HG02759 (cell line): ENCODE measurements around the gene UNC5C.
"Not testable (repeated sequence)": the region's sequence is repeated elsewhere in the genome, so short reads cannot be mapped to it uniquely, and the experiment has no call there.

Experiments used
- ATAC-seq: cut with Tn5 transposase; IDR thresholded peaks from one replicate; pipeline ENCODE4 v1.9.1; 2021; ENCODE audit warnings: mild to moderate bottlenecking, moderate library complexity; ENCODE audit not compliant: unreplicated experiment

UNC5C gene

DNA sequence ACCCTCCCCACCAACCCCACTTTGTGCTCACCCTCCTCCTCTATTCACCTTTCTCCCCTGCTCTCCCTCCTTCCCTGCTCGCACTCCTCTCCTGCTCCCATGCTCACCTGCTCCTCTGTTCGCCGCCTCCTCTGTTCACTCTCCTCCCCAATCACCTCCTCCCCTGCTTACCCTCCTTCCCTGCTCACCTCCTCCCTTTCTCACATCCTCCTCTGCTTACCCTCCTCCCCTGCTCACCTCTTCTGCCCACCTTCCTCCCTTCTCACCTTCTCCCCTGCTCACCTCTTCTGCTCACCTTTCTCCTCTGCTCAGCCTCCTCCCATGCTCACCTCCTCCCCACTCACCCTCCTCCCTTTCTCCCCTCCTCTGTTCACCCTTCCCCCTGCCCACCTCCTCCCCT lies 357.2 kb downstream of the UNC5C start:
- ATAC-seq, result no peak

- no peak for ATAC-seq
Measured at GRCh38 chr4:95190751-95191436, 357.9 kb downstream of the UNC5C start.

DNA sequence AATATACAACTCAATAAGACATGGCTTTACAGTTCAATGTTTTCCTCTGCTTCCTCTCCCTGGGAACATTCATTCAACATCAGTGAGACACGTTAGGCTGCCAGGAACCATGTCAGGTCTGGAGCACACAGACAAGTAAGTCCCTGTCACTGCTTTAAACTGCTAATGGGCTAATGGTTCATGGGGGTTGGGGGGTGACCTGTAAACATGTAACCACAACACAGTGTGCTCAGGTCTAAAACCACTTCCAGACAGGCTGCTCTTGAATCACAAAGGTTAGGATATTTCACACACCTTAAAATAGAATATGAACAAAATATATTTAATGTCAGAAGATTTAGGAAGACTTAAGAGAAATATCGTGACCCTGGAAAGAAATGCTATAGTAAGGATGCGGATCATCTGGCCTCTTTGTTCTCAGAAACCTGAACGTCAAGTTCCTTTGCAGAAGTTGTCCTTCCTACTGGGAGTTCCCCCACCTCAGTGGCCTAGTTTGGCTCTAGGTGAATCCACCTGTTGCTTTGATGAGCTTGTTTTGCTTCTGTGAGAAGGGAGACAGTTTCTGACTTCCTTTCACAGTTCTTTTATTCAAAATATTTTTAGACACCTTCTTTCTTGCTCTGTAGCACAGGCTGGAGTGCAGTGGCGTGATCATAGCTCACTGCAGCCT lies 359.9 kb downstream of the UNC5C start:
- ATAC-seq, result no peak

- no peak for ATAC-seq
Measured at GRCh38 chr4:95186666-95187065, 362.1 kb downstream of the UNC5C start.

- ATAC-seq, result no peak
Measured at GRCh38 chr4:95183656-95184408, 364.9 kb downstream of the UNC5C start.

GRCh38 chr4:95181996-95182306 lies 366.8 kb downstream of the UNC5C start:
- no peak for ATAC-seq

DNA sequence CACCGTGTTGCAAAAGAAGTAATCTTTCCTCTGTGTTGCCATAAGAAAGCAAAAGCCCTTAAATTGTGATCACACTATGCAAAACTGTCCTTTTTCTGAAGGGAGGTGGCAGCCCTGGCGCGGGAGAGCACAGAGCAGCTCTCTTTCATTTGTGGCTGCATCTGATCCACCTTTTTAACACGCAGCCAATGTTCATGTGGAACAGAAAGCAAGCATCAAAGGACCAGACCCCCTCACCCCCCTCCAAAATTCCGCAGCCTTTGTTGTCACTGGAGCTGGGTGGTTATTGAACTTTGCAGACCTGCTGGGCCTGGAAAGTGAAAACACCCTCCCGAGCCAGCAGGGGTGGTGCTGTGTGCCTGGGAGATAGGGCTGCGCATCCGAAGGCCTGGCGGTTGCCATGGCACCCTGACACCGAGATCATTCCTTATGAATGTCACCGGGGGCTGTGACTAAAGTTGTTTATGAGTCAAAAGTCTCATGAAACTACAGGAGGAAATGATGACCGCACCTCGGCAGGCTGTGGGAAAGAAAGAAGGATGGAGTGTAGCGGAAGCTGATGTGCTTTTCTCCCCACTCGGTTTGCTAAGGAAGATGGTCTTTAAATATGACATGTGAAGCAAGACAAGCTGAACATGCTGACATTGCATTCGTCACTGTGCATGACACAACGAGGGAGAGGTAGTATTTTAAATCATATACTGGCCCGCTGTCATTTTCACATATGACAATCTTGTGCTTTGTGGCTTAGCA lies 367.4 kb downstream of the UNC5C start:
- no peak for ATAC-seq

GRCh38 chr4:95180531-95181242 lies 368.1 kb downstream of the UNC5C start:
- ATAC-seq, result no peak

DNA sequence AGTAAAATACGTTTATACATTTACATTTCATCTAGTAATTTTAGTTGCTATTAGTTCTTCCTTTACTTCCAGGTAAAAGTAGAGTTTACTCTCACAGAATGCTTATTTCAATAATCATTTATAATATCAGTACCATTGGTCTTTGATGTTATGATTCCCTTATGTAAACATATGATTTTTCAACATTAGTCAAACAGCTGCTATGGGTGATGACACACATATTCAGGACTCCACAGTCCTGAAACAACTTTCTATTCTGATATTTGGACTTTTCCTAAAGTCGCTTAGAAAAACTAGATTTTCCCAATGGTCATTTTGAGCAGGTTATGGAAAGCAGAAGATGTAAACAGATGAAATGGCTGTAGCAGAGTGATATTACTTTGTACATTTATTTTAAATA lies 369.8 kb downstream of the UNC5C start:
- ATAC-seq, result no peak

GRCh38 chr4:95171377-95171776 lies 377.4 kb downstream of the UNC5C start:
- not testable (repeated sequence) for ATAC-seq

DNA sequence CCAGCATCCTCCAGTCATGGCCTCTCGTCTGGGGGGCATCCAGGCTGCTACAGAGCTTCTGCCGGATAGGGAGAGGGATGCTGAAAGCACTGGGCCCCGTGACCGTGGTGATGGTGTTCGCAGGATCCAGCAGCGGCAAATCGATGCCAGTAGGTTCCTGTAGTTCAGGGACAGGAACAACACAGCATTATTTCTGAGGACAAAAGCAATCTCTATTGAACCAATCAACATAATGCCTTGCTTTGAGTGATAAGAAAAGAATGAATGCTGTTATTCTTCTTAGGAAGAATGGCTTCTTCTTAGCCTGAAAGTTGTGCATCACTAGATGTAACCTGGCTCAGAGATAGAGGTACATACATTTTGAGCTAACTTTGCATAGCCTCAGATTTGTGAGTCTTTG lies 378.6 kb downstream of the UNC5C start:
- no peak for ATAC-seq

- no peak for ATAC-seq
Measured at GRCh38 chr4:95167805-95168204, 381.0 kb downstream of the UNC5C start.

DNA sequence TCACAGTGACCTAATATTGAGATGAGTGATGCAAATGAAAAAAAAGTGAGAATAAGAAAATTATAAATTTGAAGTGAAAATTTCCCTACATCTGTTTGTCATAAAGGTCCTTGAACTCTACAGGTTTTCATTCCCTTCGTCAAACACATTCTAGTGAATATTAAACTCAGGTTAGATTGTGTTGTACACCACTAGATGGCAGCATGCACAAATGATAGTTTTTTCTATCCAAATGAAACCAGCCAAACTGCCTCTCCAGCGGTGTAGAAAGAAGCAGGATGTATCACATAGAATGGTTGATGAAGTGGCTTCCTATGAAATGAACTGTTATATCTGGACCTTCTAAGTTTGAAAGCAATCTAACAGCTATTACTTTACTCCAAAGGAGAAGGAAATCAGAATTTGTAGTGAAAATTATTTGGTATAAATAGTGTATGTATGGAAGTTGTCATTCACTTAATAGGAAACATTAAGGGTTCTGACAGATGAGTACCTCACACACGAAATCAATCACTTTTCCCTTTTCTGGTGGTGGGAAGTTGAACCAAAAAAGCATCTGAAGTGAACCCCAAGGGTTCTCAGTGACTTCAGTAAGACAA lies 382.7 kb downstream of the UNC5C start:
- ATAC-seq, result peak; percentile 83

DNA sequence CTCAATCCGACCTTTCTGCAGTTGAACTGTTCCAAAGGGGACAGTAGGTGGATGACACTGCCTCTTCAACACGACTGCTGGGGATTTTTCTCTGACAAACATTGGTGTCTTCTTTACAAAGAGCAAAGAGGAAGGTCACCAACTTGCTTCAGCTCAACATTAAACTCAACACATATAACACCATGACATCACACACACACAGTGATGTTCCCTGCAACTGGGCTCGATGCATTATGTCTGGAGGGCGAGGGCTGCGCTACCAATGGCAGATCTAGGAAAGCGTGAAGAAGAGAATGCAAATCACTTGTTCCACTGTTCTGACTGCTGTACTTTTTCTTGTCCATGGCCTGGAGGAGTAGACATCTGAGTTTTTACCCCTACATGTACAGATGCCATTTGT lies 385.9 kb downstream of the UNC5C start:
- ATAC-seq, result no peak

DNA sequence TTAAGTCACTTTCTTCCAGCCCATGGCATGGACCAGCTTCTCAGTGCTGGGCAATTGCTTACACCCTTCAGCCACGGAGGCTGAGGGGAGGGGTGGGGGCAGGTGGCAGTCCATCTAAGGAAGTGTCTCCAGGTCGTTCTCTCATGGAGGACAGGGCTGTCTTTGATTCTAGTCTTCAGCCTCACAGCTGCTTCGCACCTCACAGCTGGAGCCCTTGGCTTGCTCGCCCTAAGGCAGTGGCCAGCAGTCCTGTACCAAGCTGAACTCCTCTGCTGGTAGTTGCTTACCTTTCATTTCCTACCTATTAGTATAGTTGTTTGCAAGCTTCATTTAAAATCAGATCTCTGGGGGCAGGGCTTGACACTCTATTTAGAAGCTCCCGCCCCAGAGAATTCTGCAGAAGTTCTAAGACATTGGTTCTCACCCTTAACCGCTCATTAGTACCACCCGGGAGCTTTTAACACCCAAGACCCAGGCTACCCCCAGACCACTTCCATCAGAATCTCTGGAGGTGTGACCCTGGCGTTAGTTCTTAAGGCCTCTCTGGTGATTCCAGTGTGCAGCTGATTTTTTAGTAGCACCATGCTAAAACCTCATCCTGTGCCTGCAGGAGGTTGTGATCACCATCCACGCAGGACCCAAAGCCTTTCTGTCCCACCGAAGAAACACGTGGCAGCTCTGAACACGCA lies 386.8 kb downstream of the UNC5C start:
- ATAC-seq, result no peak

DNA sequence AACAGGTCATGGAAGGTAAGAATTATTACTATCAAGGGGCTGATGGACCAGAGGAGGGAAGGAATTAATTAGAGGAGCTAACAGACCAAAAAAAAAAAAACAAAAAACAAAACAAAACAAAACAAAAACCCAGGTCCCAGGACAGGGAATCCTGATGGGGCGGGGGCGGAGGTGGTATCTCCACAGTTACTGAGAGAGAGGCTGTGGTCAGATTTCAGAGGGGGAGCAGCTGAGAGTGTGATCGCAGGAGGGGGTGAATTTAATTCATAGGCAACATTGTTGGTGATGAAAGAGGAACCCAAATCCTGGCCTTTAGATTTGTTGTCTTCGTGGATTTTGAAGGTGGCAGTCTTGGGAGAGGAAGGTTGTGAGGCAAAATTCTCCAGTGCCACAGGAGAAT lies 389.4 kb downstream of the UNC5C start:
- ATAC-seq, result no peak

- ATAC-seq, result no peak
Measured at GRCh38 chr4:95158626-95159025, 390.1 kb downstream of the UNC5C start.

GRCh38 chr4:95158045-95158444 lies 390.7 kb downstream of the UNC5C start:
- ATAC-seq, result no peak

GRCh38 chr4:95157596-95157995 lies 391.2 kb downstream of the UNC5C start:
- ATAC-seq, result no peak

DNA sequence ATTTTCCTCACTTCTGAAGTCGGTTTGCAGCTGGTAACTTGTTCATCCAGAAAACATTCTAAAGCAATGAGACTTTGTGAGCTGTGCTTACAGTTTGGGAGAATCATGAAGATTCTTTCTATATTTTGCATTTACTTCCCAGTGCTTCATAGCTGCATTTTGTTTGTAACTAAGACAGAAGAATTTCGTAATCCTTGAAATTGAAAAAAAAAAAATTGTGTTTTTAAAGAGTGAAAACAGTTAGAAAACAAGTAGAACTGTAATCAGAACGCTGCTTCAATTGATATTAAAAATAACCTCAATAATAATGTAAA lies 392.4 kb downstream of the UNC5C start:
- no peak for ATAC-seq
